Activated CD8-positive, alpha-beta T cell treated with anti-CD3 and anti-CD28 coated beads for 36 hours (primary cell): ENCODE data around the gene ZNF236. TPM values are rescaled to one million over a fixed set of nuclear protein-coding genes. Genes with fewer than 3 reads are reported as not detected.

Source experiments
- ATAC-seq: fragments of 200-7000 bp; cut with Tn5 transposase; one replicate; pipeline ENCODE4 v1.10.0; 2021; ENCODE audit warnings: mild to moderate bottlenecking, moderate library complexity
- CTCF ChIA-PET: fragments of 350-600 bp; sonication (Branson Sonifier 250); formaldehyde crosslinking; loops from one replicate; lab custom pipeline; 2021; ENCODE audit warnings: antibody characterized with exemption; lab: Charles Lee
- POLR2A ChIA-PET: fragments of 350-600 bp; sonication (Branson Sonifier 250); formaldehyde crosslinking; loops from one replicate; lab custom pipeline; 2021; ENCODE audit warnings: antibody characterized with exemption; lab: Charles Lee
- DNase-seq: peaks from one replicate; pipeline ENCODE4 v3.0.0-alpha.2; 2020
- H3K27ac Mint-ChIP-seq: one replicate; pipeline ENCODE4 v1.8.0; 2021; ENCODE audit warnings: mild to moderate bottlenecking, mixed read lengths
- H3K27me3 Mint-ChIP-seq: one replicate; pipeline ENCODE4 v1.8.0; 2021; ENCODE audit warnings: mixed read lengths
- H3K36me3 Mint-ChIP-seq: one replicate; pipeline ENCODE4 v1.8.0; 2021; ENCODE audit warnings: low read depth, mixed read lengths
- H3K4me1 Mint-ChIP-seq: one replicate; pipeline ENCODE4 v1.8.0; 2021; ENCODE audit warnings: low read depth, mixed read lengths
- H3K4me3 Mint-ChIP-seq: one replicate; pipeline ENCODE4 v1.8.0; 2021; ENCODE audit warnings: mild to moderate bottlenecking, moderate library complexity, mixed read lengths
- H3K9me3 Mint-ChIP-seq: one replicate; pipeline ENCODE4 v1.8.0; 2021; ENCODE audit warnings: mixed read lengths
- CTCF ChIP-seq: fragments of 200-600 bp; IDR thresholded peaks from one replicate; pipeline ENCODE4 v1.8.0; 2022; ENCODE audit warnings: antibody characterized with exemption, mild to moderate bottlenecking
- intact Hi-C: fragments of 100-400 bp; cut with micrococcal nuclease; formaldehyde crosslinking; loops from one replicate; pipeline ENCODE4 v1.10.0; 2022
- total RNA-seq, 2 experiments: library from RNA; stranded (reverse); gene quantifications; one replicate each; pipeline ENCODE4 v1.2.3, GENCODE V29; 2021

ZNF236 gene
- total RNA-seq, 2 experiments from 2014 or later = 12.7 to 15.2 TPM

- no peaks in the 10 kb centered on the region for H3K27me3 Mint-ChIP-seq
- intact Hi-C loops = no loop called here
- H3K4me1 Mint-ChIP-seq = no peaks in the 10 kb centered on the region
- H3K36me3 Mint-ChIP-seq = peaks cover 21% of the 10 kb centered on the region
- ChIA-PET POLR2A (no interaction called here), CTCF (interaction anchor here (1.2 kb wide), 1 partner anchor 86 kb away, joined by 3 read pairs; no protein-coding TSS in a partner anchor)
- H3K4me3 Mint-ChIP-seq = no peak overlapping the region
- H3K9me3 Mint-ChIP-seq = no peaks in the 10 kb centered on the region
- no peak overlapping the region for H3K27ac Mint-ChIP-seq
- TF ChIP-seq CTCF = no peak
- ATAC-seq (no peak), DNase-seq (no peak)
Observed at GRCh38 chr18:76889091-76889699, 66.8 kb downstream of the ZNF236 start.

DNA sequence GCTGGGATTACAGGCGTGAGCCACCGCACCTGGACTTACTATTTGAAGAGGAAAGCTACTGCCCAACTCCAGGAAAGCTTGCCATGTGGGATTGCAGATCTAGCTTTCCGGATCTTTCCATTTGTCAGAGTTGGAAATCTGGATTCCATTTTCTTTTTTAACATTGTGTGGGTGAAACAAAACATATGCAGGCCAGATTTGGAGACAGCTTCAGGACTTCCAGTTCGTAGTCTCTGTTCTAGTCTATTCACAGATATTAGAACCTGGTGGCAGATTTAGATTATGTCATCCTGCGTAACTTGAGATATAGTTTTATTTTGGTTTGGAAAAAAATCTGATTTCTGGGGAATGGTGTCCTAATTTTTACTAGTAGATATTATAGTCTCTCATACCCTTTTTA lies 70.5 kb downstream of the ZNF236 start:
- Mint-ChIP-seq H3K9me3 (no peaks in the 10 kb centered on the region), H3K36me3 (peaks cover 40% of the 10 kb centered on the region), H3K27me3 (no peaks in the 10 kb centered on the region), H3K27ac (no peak overlapping the region), H3K4me1 (no peaks in the 10 kb centered on the region), H3K4me3 (no peak overlapping the region)
- TF ChIP-seq CTCF = no peak
- no peak for ATAC-seq
- ChIA-PET POLR2A (no interaction called here), CTCF (no interaction called here)
- DNase-seq = no peak
- intact Hi-C loops = no loop called here

- Mint-ChIP-seq H3K4me3 (no peak overlapping the region), H3K27ac (no peak overlapping the region), H3K4me1 (no peaks in the 10 kb centered on the region), H3K27me3 (no peaks in the 10 kb centered on the region), H3K36me3 (peaks cover 37% of the 10 kb centered on the region), H3K9me3 (no peaks in the 10 kb centered on the region)
- no peak for DNase-seq
- ChIA-PET POLR2A (interaction anchor here (0.7 kb wide), 1 partner anchor 21 kb away, joined by 3 read pairs; no protein-coding TSS in a partner anchor), CTCF (no interaction called here)
- intact Hi-C loops = no loop called here
- no peak for ATAC-seq
- TF ChIP-seq CTCF = no peak
Observed at GRCh38 chr18:76894566-76895346, 72.4 kb downstream of the ZNF236 start.

GRCh38 chr18:76895498-76895897 lies 73.1 kb downstream of the ZNF236 start:
- H3K4me3 Mint-ChIP-seq = no peak overlapping the region
- ATAC-seq = no peak
- CTCF ChIA-PET = no interaction called here
- POLR2A ChIA-PET = no interaction called here
- no peaks in the 10 kb centered on the region for H3K9me3 Mint-ChIP-seq
- no peak for TF ChIP-seq CTCF
- H3K4me1 Mint-ChIP-seq = no peaks in the 10 kb centered on the region
- intact Hi-C loops = no loop called here
- no peak for DNase-seq
- H3K36me3 Mint-ChIP-seq = peaks cover 37% of the 10 kb centered on the region
- H3K27ac Mint-ChIP-seq = no peak overlapping the region
- no peaks in the 10 kb centered on the region for H3K27me3 Mint-ChIP-seq

GRCh38 chr18:76896677-76897076 lies 74.3 kb downstream of the ZNF236 start:
- H3K36me3 Mint-ChIP-seq = peaks cover 35% of the 10 kb centered on the region
- H3K27ac Mint-ChIP-seq = no peak overlapping the region
- no peak for TF ChIP-seq CTCF
- DNase-seq = no peak
- POLR2A ChIA-PET = no interaction called here
- H3K4me1 Mint-ChIP-seq = no peaks in the 10 kb centered on the region
- no peak overlapping the region for H3K4me3 Mint-ChIP-seq
- intact Hi-C loops = no loop called here
- no peak for ATAC-seq
- H3K27me3 Mint-ChIP-seq = no peaks in the 10 kb centered on the region
- CTCF ChIA-PET = no interaction called here
- H3K9me3 Mint-ChIP-seq = no peaks in the 10 kb centered on the region
